SHP77 treated with DMSO at 0.1 percent for 48 hours (cell line): ENCODE measurements around the gene EXOC3.
"Not testable (repeated sequence)": the region's sequence is repeated elsewhere in the genome, so short reads cannot be mapped to it uniquely, and the experiment has no call there.

Experiments
- DNase-seq: peaks from one replicate; lab custom pipeline; 2025; lab: John Stamatoyannopoulos, UW

EXOC3 gene

GRCh38 chr5:486597-486996 is 43.6 kb downstream of the EXOC3 start:
- not testable (repeated sequence) for DNase-seq

GRCh38 chr5:488241-488640 is 45.3 kb downstream of the EXOC3 start:
- DNase-seq = no peak

- DNase-seq = no peak
Measured at GRCh38 chr5:488744-489688, 46.0 kb downstream of the EXOC3 start.

- no peak for DNase-seq
Measured at GRCh38 chr5:489689-490080, 46.7 kb downstream of the EXOC3 start.

GRCh38 chr5:490116-491106 is 47.4 kb downstream of the EXOC3 start:
- DNase-seq = no peak

GRCh38 chr5:491119-491855 is 48.3 kb downstream of the EXOC3 start:
- DNase-seq = no peak

GRCh38 chr5:491856-492155 is 48.8 kb downstream of the EXOC3 start:
- DNase-seq = no peak

- DNase-seq = no peak
Measured at GRCh38 chr5:492314-492893, 49.4 kb downstream of the EXOC3 start.

- DNase-seq = no peak
Measured at GRCh38 chr5:493119-493701, 50.2 kb downstream of the EXOC3 start.

GRCh38 chr5:493758-494157 is 50.8 kb downstream of the EXOC3 start:
- no peak for DNase-seq

GRCh38 chr5:494667-495255 is 51.8 kb downstream of the EXOC3 start:
- DNase-seq = no peak

GRCh38 chr5:496028-496427 is 53.1 kb downstream of the EXOC3 start:
- no peak for DNase-seq

GRCh38 chr5:497090-497700 is 54.2 kb downstream of the EXOC3 start:
- no peak for DNase-seq

- DNase-seq = no peak
Measured at GRCh38 chr5:497871-498509, 55.0 kb downstream of the EXOC3 start.

GRCh38 chr5:499233-500209 is 56.5 kb downstream of the EXOC3 start:
- no peak for DNase-seq

- DNase-seq = no peak
Measured at GRCh38 chr5:500491-500890, 57.5 kb downstream of the EXOC3 start.

- no peak for DNase-seq
Measured at GRCh38 chr5:501105-501830, 58.3 kb downstream of the EXOC3 start.

GRCh38 chr5:501831-502184 is 58.8 kb downstream of the EXOC3 start:
- DNase-seq = no peak
